ENCODE data around the gene LARP1B.

DNA sequence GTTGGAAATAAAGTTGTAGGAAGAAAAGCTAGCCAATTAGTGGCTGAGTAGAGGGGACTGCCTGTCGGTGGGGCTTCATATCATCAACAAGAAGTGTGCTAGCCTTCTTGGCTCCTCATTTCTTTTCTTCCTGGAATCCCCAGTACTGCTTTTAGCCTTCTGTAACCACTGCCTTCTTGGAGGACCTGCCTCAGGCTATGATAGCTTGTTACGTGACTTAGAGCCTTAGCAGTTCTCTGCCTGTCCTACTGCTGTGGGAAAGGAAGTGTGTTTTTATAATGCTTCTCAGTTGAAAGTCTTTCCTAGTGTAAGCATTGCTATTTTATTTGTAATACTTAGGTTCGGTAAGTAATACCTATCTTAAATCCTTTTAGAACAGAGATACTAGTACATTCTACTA is 61.9 kb downstream of the LARP1B start:
- TF ChIP-seq POLR2A (IDR thresholded peaks at IDR 0.05) (no peak), POLR2AphosphoS5 (IDR thresholded peaks at IDR 0.05) (no peak), EP300 (IDR thresholded peaks at IDR 0.05; ENCODE audit: low read depth) (no peak)
- TF ChIP-seq, protein P1, sequence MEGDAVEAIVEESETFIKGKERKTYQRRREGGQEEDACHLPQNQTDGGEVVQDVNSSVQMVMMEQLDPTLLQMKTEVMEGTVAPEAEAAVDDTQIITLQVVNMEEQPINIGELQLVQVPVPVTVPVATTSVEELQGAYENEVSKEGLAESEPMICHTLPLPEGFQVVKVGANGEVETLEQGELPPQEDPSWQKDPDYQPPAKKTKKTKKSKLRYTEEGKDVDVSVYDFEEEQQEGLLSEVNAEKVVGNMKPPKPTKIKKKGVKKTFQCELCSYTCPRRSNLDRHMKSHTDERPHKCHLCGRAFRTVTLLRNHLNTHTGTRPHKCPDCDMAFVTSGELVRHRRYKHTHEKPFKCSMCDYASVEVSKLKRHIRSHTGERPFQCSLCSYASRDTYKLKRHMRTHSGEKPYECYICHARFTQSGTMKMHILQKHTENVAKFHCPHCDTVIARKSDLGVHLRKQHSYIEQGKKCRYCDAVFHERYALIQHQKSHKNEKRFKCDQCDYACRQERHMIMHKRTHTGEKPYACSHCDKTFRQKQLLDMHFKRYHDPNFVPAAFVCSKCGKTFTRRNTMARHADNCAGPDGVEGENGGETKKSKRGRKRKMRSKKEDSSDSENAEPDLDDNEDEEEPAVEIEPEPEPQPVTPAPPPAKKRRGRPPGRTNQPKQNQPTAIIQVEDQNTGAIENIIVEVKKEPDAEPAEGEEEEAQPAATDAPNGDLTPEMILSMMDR (IDR thresholded peaks at IDR 0.05), result no peak

Data from transverse colon (tissue), 4 donors.